Kidney (tissue), 14 donors: ENCODE measurements around the gene PDE8A. TPM values are rescaled to one million over a fixed set of nuclear protein-coding genes. Genes with fewer than 3 reads are reported as not detected.

Source experiments
- DNase-seq, 5 donors: peaks; one replicate each; pipeline ENCODE4 v3.0.0-alpha.2; 2013 to 2020
- FAIRE-seq: peaks from 2 replicates; lab custom pipeline; 2012; peaks lifted over from hg19 to GRCh38; lab: Jason Lieb, UNC
- H3K27ac ChIP-seq, 2 donors: one replicate each; pipeline ENCODE4 v1.7.0; 2013; ENCODE audit warnings: low read depth in 2 of 2, low read length in 2 of 2, inconsistent platforms in 1 of 2
- H3K27me3 ChIP-seq: one replicate; pipeline ENCODE4 v1.7.1; 2013; ENCODE audit warnings: low read length, inconsistent platforms; ENCODE audit not compliant: control insufficient read depth, insufficient read depth
- H3K36me3 ChIP-seq, 3 donors: one replicate each; pipeline versions ENCODE4 v1.7.0 to v1.7.1; 2013; ENCODE audit warnings: low read length in 3 of 3, control low read depth in 1 of 3, inconsistent platforms in 1 of 3; ENCODE audit not compliant: insufficient read depth in 3 of 3, control insufficient read depth in 2 of 3
- H3K4me1 ChIP-seq, 3 donors: one replicate each; pipeline versions ENCODE4 v1.7.0 to v1.7.1; 2013; ENCODE audit warnings: low read length in 3 of 3, inconsistent platforms in 1 of 3, low read depth in 1 of 3; ENCODE audit not compliant: control insufficient read depth in 2 of 3, insufficient read depth in 2 of 3
- H3K4me3 ChIP-seq, 3 donors: one replicate each; pipeline versions ENCODE4 v1.7.0 to v1.8.1; 2013; ENCODE audit warnings: low read length in 3 of 3, control low read depth in 1 of 3, inconsistent platforms in 1 of 3
- H3K9ac ChIP-seq, 3 donors: one replicate each; pipeline versions ENCODE4 v1.7.0 to v1.7.1; 2013; ENCODE audit warnings: low read length in 3 of 3, control low read depth in 1 of 3, inconsistent platforms in 1 of 3
- H3K9me3 ChIP-seq, 3 donors: one replicate each; pipeline versions ENCODE4 v1.7.0 to v1.7.1; 2013; ENCODE audit warnings: low read length in 3 of 3, control low read depth in 1 of 3, inconsistent platforms in 1 of 3; ENCODE audit not compliant: control insufficient read depth in 2 of 3, insufficient read depth in 1 of 3
- CTCF ChIP-seq: IDR thresholded peaks from 3 replicates; pipeline ENCODE4 v1.5.1; 2012; ENCODE audit warnings: mild to moderate bottlenecking, moderate library complexity, borderline replicate concordance; ENCODE audit not compliant: insufficient read depth; ENCODE audit errors: extremely low read depth
- intact Hi-C: fragments of 100-400 bp; cut with DNase I; formaldehyde crosslinking; loops from one replicate; pipeline ENCODE4 v1.11.1; 2022
- polyA plus RNA-seq: library from polyadenylated mRNA; stranded (reverse); fragments of 350-450 nt; fragmentation: Illumina TruSeq; extraction: RNeasy Lipid Tissue Mini Kit (QIAGEN cat#74804); gene quantifications from one replicate; pipeline ENCODE4 v1.2.3, GENCODE V29; 2014; ENCODE audit warnings: low read depth, low replicate concordance; ENCODE audit not compliant: insufficient read depth
- total RNA-seq: library from RNA; stranded (reverse); fragmentation: NEBNext Ultra II Directional; extraction: Animal tissue kit (Norgen Biotek cat#: 25700); gene quantifications from one replicate; pipeline ENCODE4 v1.2.1, GENCODE V29; 2021
- donor health status: control.
- donor health status: control.
- donor health status: control.
- donor health status: control.
- donor health status: control.
- donor health status: DM: yes; HTN: yes; CAD: no.
- donor health status: Normal renal cell carcinoma (clear cell type).

PDE8A gene
- total and polyA plus RNA-seq, 2 donors from 2014 or later = 20.3 to 37.5 TPM

GRCh38 chr15:85124173-85124572, 142.5 kb downstream of the PDE8A start:
- Histone ChIP-seq H3K4me3 (no peak overlapping the region), H3K9me3 (no peaks in the 10 kb centered on the region), H3K9ac (no peak overlapping the region), H3K27me3 (no peaks in the 10 kb centered on the region), H3K4me1 (no peaks in the 10 kb centered on the region), H3K27ac (no peak overlapping the region), H3K36me3 (peaks cover 3 to 28% (median 20%) of the 10 kb centered on the region in 3 donors)
- intact Hi-C loops = no loop called here
- no peak for DNase-seq
- TF ChIP-seq CTCF = no peak
- no peak for FAIRE-seq

DNA sequence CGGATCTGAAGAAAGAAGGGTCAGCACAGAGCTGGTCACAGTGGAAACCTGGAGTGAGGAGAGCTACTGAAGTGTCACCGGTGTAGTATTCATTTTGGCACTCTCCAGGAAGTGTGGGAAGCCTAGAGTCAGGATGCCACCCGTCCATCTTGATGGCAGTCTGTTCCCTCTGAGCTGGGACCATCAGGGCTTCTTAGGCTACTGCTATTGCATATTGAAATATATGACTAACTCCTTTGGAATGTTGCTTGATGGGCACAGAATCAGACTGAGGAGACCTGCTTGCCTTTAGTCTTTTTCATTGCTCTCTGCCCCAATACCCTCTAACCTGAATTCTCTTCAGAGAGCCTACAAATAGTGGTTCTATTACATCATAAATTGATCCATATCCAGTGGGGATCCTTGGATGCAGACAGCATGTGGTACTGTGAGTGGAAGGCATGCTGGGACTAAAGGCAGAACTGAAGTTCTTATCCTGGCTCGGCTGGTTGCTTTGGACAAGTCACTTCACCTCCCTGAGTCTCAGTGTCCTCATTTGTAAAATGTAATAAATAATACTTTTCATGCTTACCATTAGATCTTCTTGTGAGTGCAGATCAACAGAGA, 143.5 kb downstream of the PDE8A start:
- peak in 1 of 5 donors; percentile 17 for DNase-seq
- no peaks in the 10 kb centered on the region for H3K27me3 ChIP-seq
- H3K27ac ChIP-seq = no peak overlapping the region
- H3K9me3 ChIP-seq = no peaks in the 10 kb centered on the region
- peaks cover 3 to 28% (median 20%) of the 10 kb centered on the region in 3 donors for H3K36me3 ChIP-seq
- no peak for TF ChIP-seq CTCF
- intact Hi-C loops = no loop called here
- no peak overlapping the region for H3K9ac ChIP-seq
- H3K4me3 ChIP-seq = no peak overlapping the region
- H3K4me1 ChIP-seq = no peaks in the 10 kb centered on the region
- FAIRE-seq = no peak

- Histone ChIP-seq H3K9ac (no peak overlapping the region), H3K27ac (no peak overlapping the region), H3K9me3 (no peaks in the 10 kb centered on the region), H3K27me3 (no peaks in the 10 kb centered on the region), H3K36me3 (peaks cover 3 to 19% (median 14%) of the 10 kb centered on the region in 3 donors), H3K4me3 (no peak overlapping the region), H3K4me1 (no peaks in the 10 kb centered on the region)
- no peak for TF ChIP-seq CTCF
- DNase-seq (no peak), FAIRE-seq (no peak)
- intact Hi-C loops = no loop called here
Measured at GRCh38 chr15:85128621-85129020, 147.0 kb downstream of the PDE8A start.

DNA sequence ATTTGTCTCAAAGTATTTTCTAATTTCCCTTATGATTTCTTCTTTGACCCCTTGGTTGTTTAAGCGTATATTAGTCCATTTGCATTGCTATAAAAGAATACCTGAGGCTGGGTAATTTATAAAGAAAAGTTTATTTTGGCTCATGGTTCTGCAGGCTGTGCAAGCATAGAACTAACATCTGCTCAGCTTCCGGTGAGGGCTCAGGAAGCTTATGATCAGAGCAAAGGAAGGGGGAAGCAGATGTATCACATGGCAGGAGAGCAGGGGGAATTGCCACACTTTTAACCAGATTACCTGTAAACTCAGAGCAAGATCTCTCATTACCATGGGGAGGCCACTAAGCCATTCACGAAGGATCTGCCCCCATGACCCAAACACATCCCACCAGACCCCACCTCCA, 148.2 kb downstream of the PDE8A start:
- no peaks in the 10 kb centered on the region for H3K27me3 ChIP-seq
- H3K4me3 ChIP-seq = no peak overlapping the region
- no peaks in the 10 kb centered on the region for H3K4me1 ChIP-seq
- DNase-seq (no peak), FAIRE-seq (no peak)
- TF ChIP-seq CTCF = no peak
- no peaks in the 10 kb centered on the region for H3K9me3 ChIP-seq
- peaks cover 0 to 17% (median 10%) of the 10 kb centered on the region in 3 donors for H3K36me3 ChIP-seq
- H3K9ac ChIP-seq = no peak overlapping the region
- intact Hi-C loops = no loop called here
- H3K27ac ChIP-seq = no peak overlapping the region
